GM18867 (cell line): ENCODE data around the gene ISLR2.
A peak's percentile ranks its signal among the peaks of the same experiment; 100 is the strongest.
"Not testable (repeated sequence)": the region's sequence is repeated elsewhere in the genome, so short reads cannot be mapped to it uniquely, and the experiment has no call there.

ENCODE experiments used
- ATAC-seq: cut with Tn5 transposase; IDR thresholded peaks from one replicate; pipeline ENCODE4 v1.9.1; 2021; ENCODE audit warnings: mild to moderate bottlenecking, moderate library complexity; ENCODE audit not compliant: unreplicated experiment

Gene ISLR2

GRCh38 chr15:74156678-74157411 is 26.5 kb downstream of the ISLR2 start:
- ATAC-seq = no peak

GRCh38 chr15:74157868-74158827 is 27.8 kb downstream of the ISLR2 start:
- ATAC-seq = no peak

- peak; percentile 72 for ATAC-seq
Measured at GRCh38 chr15:74158855-74159650, 28.7 kb downstream of the ISLR2 start.

GRCh38 chr15:74159773-74160172 is 29.4 kb downstream of the ISLR2 start:
- no peak for ATAC-seq

GRCh38 chr15:74160390-74160789 is 30.0 kb downstream of the ISLR2 start:
- ATAC-seq = not testable (repeated sequence)

GRCh38 chr15:74162195-74162536 is 31.8 kb downstream of the ISLR2 start:
- not testable (repeated sequence) for ATAC-seq

- no peak for ATAC-seq
Measured at GRCh38 chr15:74165461-74165860, 35.1 kb downstream of the ISLR2 start.

GRCh38 chr15:74167891-74168331 is 37.5 kb downstream of the ISLR2 start:
- ATAC-seq = no peak

GRCh38 chr15:74168711-74169126 is 38.3 kb downstream of the ISLR2 start:
- ATAC-seq = no peak

- ATAC-seq = no peak
Measured at GRCh38 chr15:74170071-74170844, 39.9 kb downstream of the ISLR2 start.

- no peak for ATAC-seq
Measured at GRCh38 chr15:74170875-74171578, 40.6 kb downstream of the ISLR2 start.

GRCh38 chr15:74171965-74172541 is 41.7 kb downstream of the ISLR2 start:
- ATAC-seq = no peak

- no peak for ATAC-seq
Measured at GRCh38 chr15:74172701-74173379, 42.5 kb downstream of the ISLR2 start.

- ATAC-seq = no peak
Measured at GRCh38 chr15:74173380-74174218, 43.2 kb downstream of the ISLR2 start, which contains the start of gene ISLR. Gene ISLR (plus strand): TSS chr15:74173710. CDS start chr15:74174859, 1,149 bp downstream.

GRCh38 chr15:74174219-74174957 is 44.0 kb downstream of the ISLR2 start:
- no peak for ATAC-seq

GRCh38 chr15:74174958-74175253 is 44.5 kb downstream of the ISLR2 start:
- no peak for ATAC-seq
